HepG2 (cell line): ENCODE measurements around the gene RHEBL1. TPM values are rescaled to one million over a fixed set of nuclear protein-coding genes. Genes with fewer than 3 reads are reported as not detected.
A peak's percentile ranks its signal among the peaks of the same experiment; 100 is the strongest.

Experiments
- GRHL1 ChIP-seq: sonication (generic); formaldehyde crosslinking; conservative IDR thresholded peaks from 2 replicates; pipeline ENCODE4 v1.8.0; 2022; ENCODE audit warnings: missing genetic modification reagents
- HINFP ChIP-seq: sonication (generic); formaldehyde crosslinking; IDR thresholded peaks from 2 replicates; pipeline ENCODE4 v1.4.0; 2020; ENCODE audit warnings: low read depth, mild to moderate bottlenecking, missing genetic modification reagents
- KAT7 ChIP-seq: IDR thresholded peaks from 2 replicates; pipeline ENCODE4 v1.6.1; 2018; ENCODE audit warnings: borderline replicate concordance, missing compliant biosample characterization
- KDM3A ChIP-seq: IDR thresholded peaks from 2 replicates; pipeline ENCODE4 v1.6.1; 2018; ENCODE audit warnings: low read depth, missing compliant biosample characterization
- ZBTB10 ChIP-seq: sonication (generic); formaldehyde crosslinking; IDR thresholded peaks from 2 replicates; pipeline ENCODE4 v1.4.0; 2020; ENCODE audit warnings: missing genetic modification reagents, borderline replicate concordance
- ZHX1 ChIP-seq: sonication (generic); formaldehyde crosslinking; IDR thresholded peaks from 2 replicates; pipeline ENCODE4 v1.8.1; 2022; ENCODE audit warnings: low read depth, mild to moderate bottlenecking, missing genetic modification reagents
- ZNF274 ChIP-seq: sonication (generic); formaldehyde crosslinking; IDR thresholded peaks from 2 replicates; pipeline ENCODE4 v1.5.1; 2020; ENCODE audit warnings: mild to moderate bottlenecking, missing genetic modification reagents
- ZNF414 ChIP-seq: sonication (generic); formaldehyde crosslinking; IDR thresholded peaks from 2 replicates; pipeline ENCODE4 v1.5.0; 2020; ENCODE audit warnings: missing genetic modification reagents
- ZNF646 ChIP-seq: sonication (generic); formaldehyde crosslinking; IDR thresholded peaks from 2 replicates; pipeline ENCODE4 v1.9.0; 2021; ENCODE audit warnings: mild to moderate bottlenecking, missing genetic modification reagents
- ZNF724P ChIP-seq: sonication (generic); formaldehyde crosslinking; IDR thresholded peaks from 2 replicates; pipeline ENCODE4 v1.8.0; 2022; ENCODE audit warnings: missing genetic modification reagents, borderline replicate concordance
- polyA plus RNA-seq, 8 experiments: library from polyadenylated mRNA; depleted of rRNA in 3 of 8; stranded (reverse) in 7 of 8; unstranded in 1 of 8; fragments of >200 nt; fragmentation: Illumina TruSeq in 4 of 8; extraction: Trizol in 4 of 8; gene quantifications; 2 replicates each; pipeline versions ENCODE4 v1.2.1 to v1.2.3, GENCODE V29; 2011 to 2016; ENCODE audit warnings: low read depth in 4 of 8, missing spikeins in 1 of 8, mixed read lengths in 1 of 8; ENCODE audit not compliant: insufficient read depth in 1 of 8
- total RNA-seq, 5 experiments: library from RNA; depleted of rRNA; stranded (reverse); fragments of >200 nt; fragmentation: Illumina TruSeq; extraction: Trizol; gene quantifications; 2 replicates each; pipeline ENCODE4 v1.2.3, GENCODE V29; 2016; ENCODE audit warnings: low read depth in 1 of 5

RHEBL1 gene
- total and polyA plus RNA-seq, 2 of the 13 experiments (the other 11 are each of a cell fraction or from before 2014, with no cell fraction given) = 1.4 to 2.5 TPM

- TF ChIP-seq ZNF414 (no peak), HINFP (CRISPR knock-in tag) (peak; percentile 95), KDM3A (CRISPR knock-in tag) (peak; percentile 38; the same call in 1 of the 2 replicates), ZHX1 (CRISPR knock-in tag) (no peak), ZNF646 (CRISPR knock-in tag) (no peak), GRHL1 (CRISPR knock-in tag) (no peak), KAT7 (CRISPR knock-in tag) (peak; percentile 49; the same call in 1 of the 2 replicates), ZNF274 (peak; percentile 46; the same call in 1 of the 2 replicates), ZNF724P (CRISPR knock-in tag) (no peak), ZBTB10 (no peak)
Observed at GRCh38 chr12:49018261-49019119, 51.3 kb downstream of the RHEBL1 start, which contains the start of gene PRKAG1 (continued).
